ENCODE measurements around the gene ANKRD42.

ANKRD42 gene

DNA sequence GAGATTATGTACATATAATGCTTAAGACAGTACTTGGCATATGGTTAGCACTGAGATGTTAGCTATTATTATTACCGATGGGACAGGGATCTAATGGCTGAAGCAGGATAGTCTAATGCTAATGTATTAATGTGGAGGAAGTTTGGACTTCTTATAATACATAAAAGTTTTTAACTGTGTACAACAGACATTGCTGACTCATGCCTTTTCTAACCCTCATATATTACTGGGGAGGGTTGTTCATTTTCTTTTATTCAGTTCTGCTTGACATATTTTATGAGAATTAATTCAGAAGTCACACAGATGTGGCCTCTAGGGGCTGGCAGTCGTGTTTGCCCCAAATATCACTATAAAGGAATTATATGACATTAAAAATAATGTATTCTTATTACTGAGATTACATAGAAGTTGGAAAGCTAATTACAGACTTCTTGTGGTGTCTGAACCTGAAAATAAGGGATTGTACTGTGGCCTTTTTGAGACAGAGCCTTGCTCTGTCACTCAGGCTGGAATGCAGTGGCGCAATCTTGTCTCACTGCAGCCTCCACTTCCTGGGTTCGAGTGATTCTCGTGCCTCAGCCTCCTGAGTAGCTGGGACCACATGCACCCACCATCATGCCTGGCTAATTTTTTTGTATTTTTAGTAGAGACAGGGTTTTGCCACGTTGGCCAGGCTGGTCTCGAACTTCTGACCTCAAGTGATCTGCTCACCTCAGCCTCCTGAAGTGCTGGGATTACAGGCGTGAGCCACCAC, 82.6 kb downstream of the ANKRD42 start:
- DNase-seq, result no peak
- no peak for TF ChIP-seq GATA1 (IDR thresholded peaks at IDR 0.05; ENCODE audit: low read depth, low read length)
- no peak for TF ChIP-seq POLR2A (IDR thresholded peaks at IDR 0.05; ENCODE audit: low read length)

DNA sequence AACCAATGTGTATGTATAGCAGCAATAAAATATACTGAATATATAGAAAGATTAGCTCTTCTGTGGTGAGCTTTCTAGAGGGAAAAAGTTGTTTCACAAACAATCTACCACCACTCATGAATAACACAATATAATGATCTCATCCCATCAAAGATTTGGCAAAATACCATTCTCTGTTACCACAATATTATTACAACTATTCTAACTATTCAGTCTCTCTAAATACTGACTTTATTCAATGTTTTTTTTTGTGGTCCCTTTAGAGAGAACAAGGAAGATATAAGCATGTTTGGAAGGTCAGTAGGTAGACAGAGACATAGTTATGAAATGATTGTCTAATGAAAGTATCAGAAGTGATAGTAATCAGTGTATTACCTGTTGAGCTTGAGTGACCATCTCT, 84.8 kb downstream of the ANKRD42 start:
- no peak for TF ChIP-seq POLR2A (IDR thresholded peaks at IDR 0.05; ENCODE audit: low read length)
- no peak for TF ChIP-seq GATA1 (IDR thresholded peaks at IDR 0.05; ENCODE audit: low read depth, low read length)
- no peak for DNase-seq

DNA sequence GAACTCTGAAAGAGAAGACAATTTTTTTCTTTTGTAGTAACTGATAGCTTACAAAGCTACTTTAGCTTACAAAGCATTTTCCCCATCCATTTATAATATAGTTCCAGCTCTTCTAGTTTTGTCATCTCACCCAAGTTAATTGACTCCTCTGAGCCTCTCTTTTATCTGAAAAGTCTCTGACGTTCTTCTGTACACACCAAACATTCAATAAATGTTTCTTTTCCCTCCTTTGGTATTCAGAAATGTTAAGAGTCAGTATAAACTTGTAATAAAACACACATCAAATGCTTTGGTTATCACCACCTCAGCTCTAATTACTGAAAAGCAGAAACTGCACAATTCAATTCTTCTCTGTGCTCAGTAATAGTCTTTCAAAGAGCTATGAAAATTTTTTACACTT, 86.7 kb downstream of the ANKRD42 start:
- TF ChIP-seq POLR2A (IDR thresholded peaks at IDR 0.05; ENCODE audit: low read length) (no peak), GATA1 (IDR thresholded peaks at IDR 0.05; ENCODE audit: low read depth, low read length) (no peak)
- DNase-seq, result no peak

DNA sequence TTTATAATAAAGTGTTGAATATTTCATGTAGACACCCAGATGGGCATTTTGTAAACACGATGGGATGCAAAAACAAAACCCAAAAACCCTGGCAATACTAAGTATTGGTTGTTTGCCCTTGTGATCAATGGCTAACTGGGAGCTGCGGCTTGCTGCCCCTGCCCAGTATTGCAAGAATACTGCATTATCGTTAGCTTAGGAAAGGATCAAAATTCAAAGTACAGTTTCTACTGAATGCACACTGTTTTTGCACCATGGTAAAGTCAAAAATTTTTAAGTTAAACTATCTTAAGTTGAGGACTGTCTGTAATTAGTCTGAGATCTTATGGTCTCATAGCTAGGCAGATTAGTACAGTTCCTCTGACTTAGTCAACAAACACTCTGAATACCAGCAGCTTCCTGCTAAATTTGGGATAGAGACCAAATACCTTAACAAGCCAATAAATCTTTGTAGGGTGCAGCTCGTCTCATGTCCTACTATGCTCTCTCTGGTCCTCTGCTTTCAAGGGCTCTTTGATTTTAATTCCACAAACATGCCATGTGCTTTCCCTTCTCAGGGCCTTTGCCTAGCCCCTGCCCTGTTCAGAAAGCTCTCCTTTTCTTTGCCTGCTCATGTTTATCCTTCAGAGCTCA, 88.7 kb downstream of the ANKRD42 start:
- TF ChIP-seq POLR2A (IDR thresholded peaks at IDR 0.05; ENCODE audit: low read length) (no peak), GATA1 (IDR thresholded peaks at IDR 0.05; ENCODE audit: low read depth, low read length) (no peak)
- DNase-seq, result no peak

DNA sequence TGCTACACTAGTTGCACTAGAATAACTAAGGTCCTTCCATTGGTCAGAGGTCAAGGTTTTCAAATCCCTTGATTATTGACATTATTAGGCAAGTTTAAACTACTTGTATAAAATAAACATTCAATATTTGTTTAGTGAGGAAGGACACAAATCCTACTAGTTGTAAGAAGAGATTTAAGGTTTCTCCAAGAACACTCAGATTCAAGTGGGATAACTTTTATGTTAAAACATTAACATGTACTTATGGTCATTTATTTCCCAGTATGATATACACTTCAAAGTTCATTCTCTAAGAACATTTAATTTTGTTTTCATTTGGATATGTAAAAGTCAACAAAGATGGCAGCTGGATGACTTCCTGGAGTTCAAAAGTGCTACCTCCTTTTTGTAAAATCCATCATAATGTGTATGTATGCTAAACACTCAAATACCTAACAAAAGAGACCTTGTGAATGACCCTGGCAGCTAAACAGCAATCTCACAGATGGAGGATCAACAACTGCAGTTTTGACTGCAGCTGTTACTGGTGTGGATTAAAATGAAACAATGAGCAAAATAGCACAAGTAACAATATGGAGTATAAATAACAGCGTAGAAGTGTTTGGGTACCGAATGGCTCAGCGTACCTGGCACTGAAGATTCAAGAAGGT, 91.1 kb downstream of the ANKRD42 start:
- DNase-seq, result peak in 1 of 2 experiments; percentile 36
- TF ChIP-seq POLR2A (IDR thresholded peaks at IDR 0.05; ENCODE audit: low read length) (no peak), GATA1 (IDR thresholded peaks at IDR 0.05; ENCODE audit: low read depth, low read length) (no peak)

DNA sequence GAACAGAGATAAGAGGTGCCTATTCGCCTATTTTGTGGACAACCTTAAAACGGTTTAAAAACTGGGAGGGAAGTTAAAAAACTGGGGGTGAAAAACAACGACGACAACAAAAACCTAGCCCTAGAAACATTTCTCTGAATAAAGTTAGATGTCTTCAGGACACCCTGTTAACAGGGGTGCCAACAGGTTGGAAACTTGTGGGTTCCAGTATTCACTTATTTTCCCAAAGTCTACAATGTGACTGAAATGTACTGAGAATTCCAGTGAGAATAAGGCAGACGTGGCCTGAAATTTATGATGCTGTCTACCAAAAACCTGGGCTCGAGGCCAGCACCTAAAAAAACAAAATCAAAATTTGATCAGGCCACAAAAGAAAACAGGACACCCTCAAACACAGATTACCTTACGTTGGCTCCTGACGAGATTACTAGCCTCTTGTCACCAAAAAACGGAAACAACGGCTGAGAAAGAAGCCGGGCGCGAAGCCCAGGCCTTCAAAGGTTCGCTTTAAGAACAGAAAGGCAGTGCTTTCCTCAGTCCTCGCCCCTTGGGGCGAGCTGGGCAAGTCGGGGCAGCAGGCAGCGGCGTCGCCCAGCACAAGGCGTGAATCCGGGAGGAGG, 91.7 kb downstream of the ANKRD42 start:
- no peak for TF ChIP-seq POLR2A (IDR thresholded peaks at IDR 0.05; ENCODE audit: low read length)
- TF ChIP-seq GATA1 (IDR thresholded peaks at IDR 0.05; ENCODE audit: low read depth, low read length), result no peak
- DNase-seq, result peak in 1 of 2 experiments; percentile 52

DNA sequence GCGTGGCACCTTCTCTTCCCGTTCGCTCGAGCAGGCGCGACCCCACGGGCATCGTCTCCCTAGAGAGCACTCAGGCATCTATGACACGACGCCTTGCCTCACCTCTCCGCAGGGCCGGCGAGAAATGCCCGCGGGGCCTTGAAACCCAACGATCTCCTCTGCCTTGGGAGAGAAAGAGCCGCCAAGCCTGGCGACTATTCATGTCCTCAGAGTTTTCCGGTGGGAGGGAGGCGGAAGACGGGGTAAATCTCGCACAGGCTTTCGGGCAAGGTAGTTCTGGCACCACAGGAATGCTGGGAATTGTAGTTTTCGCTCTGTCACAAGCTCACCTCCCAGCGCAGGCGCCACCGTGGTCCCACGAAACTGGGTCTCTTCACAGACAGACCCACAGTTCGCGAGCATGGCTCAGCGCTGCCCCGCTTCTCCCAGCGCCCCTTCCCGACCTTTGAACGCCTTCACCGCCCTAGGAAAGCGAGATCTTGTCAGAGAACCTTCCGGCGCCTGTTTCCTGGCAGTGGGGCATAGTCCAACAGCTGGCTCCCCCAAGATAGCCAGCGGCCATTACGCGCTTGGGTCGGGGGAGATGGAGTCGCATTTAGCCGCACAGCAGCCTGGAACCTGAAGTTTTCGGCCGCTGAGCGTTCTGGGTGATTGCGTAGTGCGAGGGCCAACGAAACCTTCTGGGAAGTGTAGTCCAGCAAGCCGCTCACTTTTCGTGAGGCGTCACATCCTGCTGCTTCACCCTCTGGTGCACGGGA, 92.4 kb downstream of the ANKRD42 start, which contains the start of gene CCDC90B:
CCDC90B (minus strand) TSS at position 597 of the 758 bp plus-strand sequence; CDS start at position 202, 395 bp downstream.
- peak; percentile 99 for TF ChIP-seq POLR2A (IDR thresholded peaks at IDR 0.05; ENCODE audit: low read length)
- no peak for TF ChIP-seq GATA1 (IDR thresholded peaks at IDR 0.05; ENCODE audit: low read depth, low read length)

DNA sequence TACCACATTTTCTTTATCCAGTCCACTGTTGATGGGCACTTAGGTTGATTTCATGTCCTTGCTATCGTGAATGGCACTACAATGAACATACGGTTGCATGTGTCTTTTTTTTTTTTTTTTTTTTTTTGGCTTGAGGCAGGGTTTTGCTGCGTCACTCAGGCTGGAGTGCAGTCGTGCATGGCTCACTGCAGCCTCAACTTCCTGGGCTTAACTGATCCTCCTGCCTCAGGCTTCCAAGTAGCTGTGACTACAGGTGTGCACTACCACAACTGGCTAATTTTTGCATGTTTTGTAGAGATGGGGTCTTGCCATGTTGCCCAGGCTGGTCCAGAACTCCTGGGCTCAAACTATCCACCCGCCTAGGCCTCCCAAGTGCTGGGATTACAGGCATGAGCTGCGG, 94.1 kb downstream of the ANKRD42 start:
- DNase-seq, result peak; percentile 62 to 64
- no peak for TF ChIP-seq GATA1 (IDR thresholded peaks at IDR 0.05; ENCODE audit: low read depth, low read length)
- TF ChIP-seq POLR2A (IDR thresholded peaks at IDR 0.05; ENCODE audit: low read length), result no peak

More for the DNA sequence above, 92.4 kb downstream of the ANKRD42 start, which contains the start of gene CCDC90B:
- DNase-seq, result peak; percentile 98

DNA sequence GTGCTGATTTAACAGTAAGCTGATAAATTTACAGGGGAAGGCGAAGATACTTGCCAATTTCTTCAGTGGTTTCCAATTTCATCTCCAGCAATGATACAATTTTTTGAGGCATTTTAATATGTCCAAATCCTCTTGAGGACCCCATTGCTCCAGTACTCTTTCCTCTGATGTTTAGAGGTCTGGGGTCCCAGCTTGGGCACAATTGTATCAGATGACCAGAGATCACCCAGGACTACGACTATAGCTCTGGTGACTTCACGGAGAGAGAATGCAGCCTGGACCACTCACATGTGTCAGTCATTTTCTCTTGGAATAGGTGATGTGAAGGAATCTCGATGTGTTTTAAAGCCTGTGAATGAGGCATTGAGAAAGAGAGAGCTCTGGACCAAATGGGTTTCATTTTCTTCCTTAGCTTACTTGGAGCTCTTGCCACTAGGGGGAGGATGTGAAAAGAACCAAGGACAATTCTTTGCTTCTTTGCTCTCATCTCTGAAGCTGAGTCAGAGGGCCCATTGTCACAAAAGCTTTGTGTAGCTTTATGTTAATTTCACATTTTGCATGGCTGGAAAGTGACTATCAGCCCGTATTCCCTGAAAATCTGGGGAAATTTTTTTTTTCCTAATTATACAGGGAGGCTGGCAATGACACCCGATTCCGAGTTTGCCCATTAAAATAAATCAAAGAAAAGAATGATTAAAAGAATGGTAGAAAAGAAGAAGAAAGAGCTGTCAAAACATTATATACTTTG, 99.4 kb downstream of the ANKRD42 start:
- peak; percentile 57 to 67 for DNase-seq

DNA sequence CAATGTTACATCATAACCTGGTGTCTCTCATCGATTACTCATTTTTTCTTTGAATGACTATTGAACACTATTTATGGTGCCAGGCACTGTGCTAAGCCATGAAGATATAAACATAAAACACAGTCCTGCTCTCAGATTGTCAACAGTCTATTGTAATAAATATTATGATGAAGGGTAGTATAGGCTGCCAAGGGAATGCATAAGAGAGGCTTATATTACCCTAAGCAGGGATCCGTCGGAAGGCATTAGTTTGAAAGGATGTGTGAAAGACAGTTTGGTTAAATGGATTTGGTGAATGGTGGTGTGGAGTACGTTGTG, 99.9 kb downstream of the ANKRD42 start:
- TF ChIP-seq POLR2A (IDR thresholded peaks at IDR 0.05; ENCODE audit: low read length), result no peak
- no peak for TF ChIP-seq GATA1 (IDR thresholded peaks at IDR 0.05; ENCODE audit: low read depth, low read length)
- DNase-seq, result no peak

More for the DNA sequence above, 99.4 kb downstream of the ANKRD42 start:
- TF ChIP-seq GATA1 (IDR thresholded peaks at IDR 0.05; ENCODE audit: low read depth, low read length) (no peak), POLR2A (IDR thresholded peaks at IDR 0.05; ENCODE audit: low read length) (no peak)

DNA sequence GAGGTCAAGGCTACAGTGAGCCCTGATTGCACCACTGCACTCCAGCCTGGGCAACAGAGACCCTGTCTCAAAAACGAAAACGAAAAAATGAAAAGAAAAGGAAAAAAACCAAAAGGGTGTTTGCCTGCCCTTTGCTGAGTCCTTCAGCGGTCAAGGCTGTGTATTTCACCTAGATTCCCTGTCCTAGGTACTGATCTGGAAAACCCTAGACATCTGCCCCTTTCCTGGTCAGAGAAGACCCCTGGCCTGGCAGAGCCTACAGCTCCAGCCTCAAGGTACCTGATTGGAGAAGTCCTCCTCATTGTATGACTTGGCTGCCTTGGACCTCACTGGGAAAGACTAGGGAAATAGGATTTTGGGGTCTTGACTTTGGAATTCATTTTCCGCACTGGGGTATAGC, 100.7 kb downstream of the ANKRD42 start:
- TF ChIP-seq POLR2A (IDR thresholded peaks at IDR 0.05; ENCODE audit: low read length) (no peak), GATA1 (IDR thresholded peaks at IDR 0.05; ENCODE audit: low read depth, low read length) (no peak)

More for the DNA sequence above, 100.7 kb downstream of the ANKRD42 start:
- no peak for DNase-seq
